ENCODE data around the gene SHD.
"Not testable (repeated sequence)": the region's sequence is repeated elsewhere in the genome, so short reads cannot be mapped to it uniquely, and the experiment has no call there.

The SHD gene

GRCh38 chr19:4328243-4328990, 49.4 kb downstream of the SHD start:
- no peak overlapping the region for H2BK5ac ChIP-seq (ENCODE audit: low read length)
- peak; percentile 97 for DNase-seq (ENCODE audit: low spot score)
- H2AK5ac ChIP-seq (ENCODE audit: low read depth, low read length): peak overlapping the region; percentile 90
- no CpG with 5 or more reads among the region's 49 CpGs for WGBS, 2 donors (ENCODE audit: extremely low coverage in 2 of 2, insufficient read length in 2 of 2, insufficient replicate concordance in 1 of 2)
- peak overlapping the region; percentile 56 for H3K14ac ChIP-seq (ENCODE audit: low read length)
- no peak overlapping the region for H4K8ac ChIP-seq (ENCODE audit: low read depth, low read length)
- peaks cover 7 to 8% of the 10 kb centered on the region in 2 donors for H3K4me1 ChIP-seq (ENCODE audit: control insufficient read depth in 2 of 2, insufficient read depth in 1 of 2, low read depth in 1 of 2, low read length in 2 of 2)
- H3K27me3 ChIP-seq (ENCODE audit: control insufficient read depth in 3 of 3, insufficient read depth in 3 of 3, low read depth in 1 of 3, low read length in 3 of 3): no peaks in the 10 kb centered on the region
- no peak overlapping the region for H4K91ac ChIP-seq (ENCODE audit: low read depth, low read length, poor library complexity)
- no peak overlapping the region for H3K4ac ChIP-seq (ENCODE audit: low read length)
- peak overlapping the region; percentile 92 for H2BK15ac ChIP-seq (ENCODE audit: low read length)
- H3K36me3 ChIP-seq (replicated peaks in 1 of 2; ENCODE audit: control insufficient read depth in 2 of 2, insufficient read depth in 2 of 2, low read length in 2 of 2): peaks cover 0 to under 1% of the 10 kb centered on the region in 2 donors
- peak overlapping the region; percentile 96 for H3K23ac ChIP-seq (ENCODE audit: low read depth, low read length, poor library complexity)
- no peak overlapping the region for H3K27ac ChIP-seq (replicated peaks; ENCODE audit: low read length)
- peak overlapping the region; percentile 80 for H3K4me2 ChIP-seq (ENCODE audit: insufficient read depth, low read length, poor library complexity, severe bottlenecking)
- H3K9ac ChIP-seq (ENCODE audit: low read depth, low read length, poor library complexity): peak overlapping the region; percentile 88
- H2BK12ac ChIP-seq (ENCODE audit: low read length): peak overlapping the region; percentile 58
- H3K79me1 ChIP-seq (ENCODE audit: low read depth, low read length): peaks cover 2% of the 10 kb centered on the region
- H3K9me3 ChIP-seq (replicated peaks in 1 of 2; ENCODE audit: control insufficient read depth in 2 of 2, insufficient read depth in 1 of 2, low read depth in 1 of 2, low read length in 2 of 2): no peaks in the 10 kb centered on the region
- peak overlapping the region; percentile 97 for H3K18ac ChIP-seq (ENCODE audit: low read length)
- peak overlapping the region; percentile 79 to 90 for H3K4me3 ChIP-seq (ENCODE audit: low read length in 2 of 2)
- H2BK120ac ChIP-seq (ENCODE audit: low read depth, low read length): no peak overlapping the region
- H2AFZ ChIP-seq (ENCODE audit: low read length): peak overlapping the region; percentile 99

GRCh38 chr19:4328991-4329681, 50.1 kb downstream of the SHD start:
- H3K23ac ChIP-seq (ENCODE audit: low read depth, low read length, poor library complexity); H3K9ac ChIP-seq (ENCODE audit: low read depth, low read length, poor library complexity); H3K18ac ChIP-seq (ENCODE audit: low read length); H3K4ac ChIP-seq (ENCODE audit: low read length); H2BK12ac ChIP-seq (ENCODE audit: low read length); H4K8ac ChIP-seq (ENCODE audit: low read depth, low read length); H4K91ac ChIP-seq (ENCODE audit: low read depth, low read length, poor library complexity); H3K27ac ChIP-seq (replicated peaks; ENCODE audit: low read length); H3K79me1 ChIP-seq (ENCODE audit: low read depth, low read length); H3K14ac ChIP-seq (ENCODE audit: low read length); H3K9me3 ChIP-seq (replicated peaks in 1 of 2; ENCODE audit: control insufficient read depth in 2 of 2, insufficient read depth in 1 of 2, low read depth in 1 of 2, low read length in 2 of 2); H3K27me3 ChIP-seq (ENCODE audit: control insufficient read depth in 3 of 3, insufficient read depth in 3 of 3, low read depth in 1 of 3, low read length in 3 of 3); DNase-seq (ENCODE audit: low spot score); H3K36me3 ChIP-seq (replicated peaks in 1 of 2; ENCODE audit: control insufficient read depth in 2 of 2, insufficient read depth in 2 of 2, low read length in 2 of 2); H3K4me1 ChIP-seq (ENCODE audit: control insufficient read depth in 2 of 2, insufficient read depth in 1 of 2, low read depth in 1 of 2, low read length in 2 of 2); H2BK120ac ChIP-seq (ENCODE audit: low read depth, low read length): not testable (repeated sequence)
- H2BK15ac ChIP-seq (ENCODE audit: low read length): peak overlapping the region; percentile 92
- H3K4me3 ChIP-seq (ENCODE audit: low read length in 2 of 2): peak overlapping the region; percentile 79 to 90
- H2BK5ac ChIP-seq (ENCODE audit: low read length): peak overlapping the region; percentile 14
- peak overlapping the region; percentile 90 for H2AK5ac ChIP-seq (ENCODE audit: low read depth, low read length)
- H3K4me2 ChIP-seq (ENCODE audit: insufficient read depth, low read length, poor library complexity, severe bottlenecking): peak overlapping the region; percentile 80
- no CpG with 5 or more reads among the region's 35 CpGs for WGBS, 2 donors (ENCODE audit: extremely low coverage in 2 of 2, insufficient read length in 2 of 2, insufficient replicate concordance in 1 of 2)
- H2AFZ ChIP-seq (ENCODE audit: low read length): peak overlapping the region; percentile 99

DNA sequence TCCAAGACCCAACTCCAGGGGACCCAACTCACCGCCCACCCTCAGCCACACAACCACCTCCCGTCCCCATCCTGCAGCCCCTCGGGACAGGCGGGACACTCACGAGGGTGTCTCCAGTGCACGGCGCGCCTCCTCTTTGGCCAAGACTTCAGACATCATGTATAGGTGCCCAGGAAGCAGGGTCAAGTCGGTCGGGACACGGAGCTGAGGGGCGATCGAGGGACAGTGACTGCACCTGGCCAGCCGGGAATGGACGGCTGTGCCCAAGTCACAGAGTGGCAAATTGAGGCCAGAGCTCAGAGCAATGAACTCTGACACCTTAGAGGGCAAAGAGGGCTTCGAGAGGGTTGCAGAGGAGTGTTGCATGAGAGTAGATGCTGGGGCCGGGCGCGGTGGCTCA, 50.8 kb downstream of the SHD start:
- H3K4me3 ChIP-seq (ENCODE audit: low read length in 2 of 2): no peak overlapping the region
- no peaks in the 10 kb centered on the region for H3K27me3 ChIP-seq (ENCODE audit: control insufficient read depth in 3 of 3, insufficient read depth in 3 of 3, low read depth in 1 of 3, low read length in 3 of 3)
- no peak overlapping the region for H3K4me2 ChIP-seq (ENCODE audit: insufficient read depth, low read length, poor library complexity, severe bottlenecking)
- H2BK15ac ChIP-seq (ENCODE audit: low read length): no peak overlapping the region
- no peak overlapping the region for H2BK12ac ChIP-seq (ENCODE audit: low read length)
- no CpG with 5 or more reads among the region's 19 CpGs for WGBS, 2 donors (ENCODE audit: extremely low coverage in 2 of 2, insufficient read length in 2 of 2, insufficient replicate concordance in 1 of 2)
- peaks cover 7 to 8% of the 10 kb centered on the region in 2 donors for H3K4me1 ChIP-seq (ENCODE audit: control insufficient read depth in 2 of 2, insufficient read depth in 1 of 2, low read depth in 1 of 2, low read length in 2 of 2)
- H4K91ac ChIP-seq (ENCODE audit: low read depth, low read length, poor library complexity): no peak overlapping the region
- H3K23ac ChIP-seq (ENCODE audit: low read depth, low read length, poor library complexity): no peak overlapping the region
- no peak overlapping the region for H2AFZ ChIP-seq (ENCODE audit: low read length)
- H3K14ac ChIP-seq (ENCODE audit: low read length): no peak overlapping the region
- H3K9ac ChIP-seq (ENCODE audit: low read depth, low read length, poor library complexity): no peak overlapping the region
- peaks cover 2 to 9% of the 10 kb centered on the region in 2 donors for H3K36me3 ChIP-seq (replicated peaks in 1 of 2; ENCODE audit: control insufficient read depth in 2 of 2, insufficient read depth in 2 of 2, low read length in 2 of 2)
- H2BK5ac ChIP-seq (ENCODE audit: low read length): peak overlapping the region; percentile 14
- no peak overlapping the region for H2AK5ac ChIP-seq (ENCODE audit: low read depth, low read length)
- no peak for DNase-seq (ENCODE audit: low spot score)
- no peak overlapping the region for H3K4ac ChIP-seq (ENCODE audit: low read length)
- H3K9me3 ChIP-seq (replicated peaks in 1 of 2; ENCODE audit: control insufficient read depth in 2 of 2, insufficient read depth in 1 of 2, low read depth in 1 of 2, low read length in 2 of 2): no peaks in the 10 kb centered on the region
- H3K27ac ChIP-seq (replicated peaks; ENCODE audit: low read length): no peak overlapping the region
- H3K79me1 ChIP-seq (ENCODE audit: low read depth, low read length): peaks cover 2% of the 10 kb centered on the region
- no peak overlapping the region for H2BK120ac ChIP-seq (ENCODE audit: low read depth, low read length)
- peak overlapping the region; percentile 66 for H3K18ac ChIP-seq (ENCODE audit: low read length)
- no peak overlapping the region for H4K8ac ChIP-seq (ENCODE audit: low read depth, low read length)

GRCh38 chr19:4334929-4335570, 56.0 kb downstream of the SHD start:
- Histone ChIP-seq H3K18ac (ENCODE audit: low read length) (no peak overlapping the region), H2BK5ac (ENCODE audit: low read length) (no peak overlapping the region), H2AFZ (ENCODE audit: low read length) (no peak overlapping the region), H3K4me2 (ENCODE audit: insufficient read depth, low read length, poor library complexity, severe bottlenecking) (no peak overlapping the region), H4K8ac (ENCODE audit: low read depth, low read length) (peak overlapping the region; percentile 19), H3K9ac (ENCODE audit: low read depth, low read length, poor library complexity) (peak overlapping the region; percentile 15), H3K4me3 (ENCODE audit: low read length in 2 of 2) (no peak overlapping the region), H3K4ac (ENCODE audit: low read length) (no peak overlapping the region), H3K4me1 (ENCODE audit: control insufficient read depth in 2 of 2, insufficient read depth in 1 of 2, low read depth in 1 of 2, low read length in 2 of 2) (peaks cover 8 to 10% of the 10 kb centered on the region in 2 donors), H3K14ac (ENCODE audit: low read length) (no peak overlapping the region), H2BK12ac (ENCODE audit: low read length) (no peak overlapping the region), H2AK5ac (ENCODE audit: low read depth, low read length) (no peak overlapping the region), H3K23ac (ENCODE audit: low read depth, low read length, poor library complexity) (peak overlapping the region; percentile 60), H4K91ac (ENCODE audit: low read depth, low read length, poor library complexity) (no peak overlapping the region), H2BK120ac (ENCODE audit: low read depth, low read length) (no peak overlapping the region), H3K79me1 (ENCODE audit: low read depth, low read length) (no peaks in the 10 kb centered on the region), H3K9me3 (replicated peaks in 1 of 2; ENCODE audit: control insufficient read depth in 2 of 2, insufficient read depth in 1 of 2, low read depth in 1 of 2, low read length in 2 of 2) (peaks cover 0 to 2% of the 10 kb centered on the region in 2 donors), H2BK15ac (ENCODE audit: low read length) (no peak overlapping the region), H3K27me3 (ENCODE audit: control insufficient read depth in 3 of 3, insufficient read depth in 3 of 3, low read depth in 1 of 3, low read length in 3 of 3) (no peaks in the 10 kb centered on the region), H3K36me3 (replicated peaks in 1 of 2; ENCODE audit: control insufficient read depth in 2 of 2, insufficient read depth in 2 of 2, low read length in 2 of 2) (peaks cover 9 to 18% of the 10 kb centered on the region in 2 donors), H3K27ac (replicated peaks; ENCODE audit: low read length) (no peak overlapping the region)
- 100% methylated on average over 4 of the region's 7 CpGs for WGBS, 2 donors (ENCODE audit: extremely low coverage in 2 of 2, insufficient read length in 2 of 2, insufficient replicate concordance in 1 of 2)
- DNase-seq (ENCODE audit: low spot score): no peak
